ENCODE measurements around the gene ATP10B.

DNA sequence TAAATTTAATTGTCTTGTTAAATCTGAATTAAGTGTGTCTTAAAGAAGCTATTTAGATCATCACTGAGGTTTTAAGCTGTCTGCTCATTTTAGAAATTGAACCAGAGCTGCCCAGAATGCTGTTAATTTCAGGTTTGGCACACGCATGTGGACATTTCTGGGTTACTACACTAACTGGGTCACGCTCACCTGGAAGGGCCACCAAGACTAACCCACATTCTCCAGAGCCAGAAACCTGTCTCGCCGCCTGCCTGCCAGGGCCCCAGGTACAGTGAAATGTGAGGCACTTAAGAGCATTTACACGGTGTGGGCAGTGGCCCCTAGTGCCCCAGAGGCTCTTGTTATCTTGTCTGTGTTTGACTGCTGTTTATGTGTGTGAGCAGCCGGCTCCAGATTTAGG is 46.6 kb downstream of the ATP10B start:
- TF ChIP-seq, protein P1, sequence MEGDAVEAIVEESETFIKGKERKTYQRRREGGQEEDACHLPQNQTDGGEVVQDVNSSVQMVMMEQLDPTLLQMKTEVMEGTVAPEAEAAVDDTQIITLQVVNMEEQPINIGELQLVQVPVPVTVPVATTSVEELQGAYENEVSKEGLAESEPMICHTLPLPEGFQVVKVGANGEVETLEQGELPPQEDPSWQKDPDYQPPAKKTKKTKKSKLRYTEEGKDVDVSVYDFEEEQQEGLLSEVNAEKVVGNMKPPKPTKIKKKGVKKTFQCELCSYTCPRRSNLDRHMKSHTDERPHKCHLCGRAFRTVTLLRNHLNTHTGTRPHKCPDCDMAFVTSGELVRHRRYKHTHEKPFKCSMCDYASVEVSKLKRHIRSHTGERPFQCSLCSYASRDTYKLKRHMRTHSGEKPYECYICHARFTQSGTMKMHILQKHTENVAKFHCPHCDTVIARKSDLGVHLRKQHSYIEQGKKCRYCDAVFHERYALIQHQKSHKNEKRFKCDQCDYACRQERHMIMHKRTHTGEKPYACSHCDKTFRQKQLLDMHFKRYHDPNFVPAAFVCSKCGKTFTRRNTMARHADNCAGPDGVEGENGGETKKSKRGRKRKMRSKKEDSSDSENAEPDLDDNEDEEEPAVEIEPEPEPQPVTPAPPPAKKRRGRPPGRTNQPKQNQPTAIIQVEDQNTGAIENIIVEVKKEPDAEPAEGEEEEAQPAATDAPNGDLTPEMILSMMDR (IDR thresholded peaks at IDR 0.05) = no peak
- no peak for TF ChIP-seq EP300 (IDR thresholded peaks at IDR 0.05; ENCODE audit: low read depth)

Measured in transverse colon (tissue), 3 donors.